HepG2 (cell line): ENCODE measurements around the gene B3GNT8. TPM values are rescaled to one million over a fixed set of nuclear protein-coding genes. Genes with fewer than 3 reads are reported as not detected.
A peak's percentile ranks its signal among the peaks of the same experiment; 100 is the strongest.

Source experiments
- CEBPB ChIP-seq: IDR thresholded peaks from 2 replicates; pipeline ENCODE4 v1.6.1; 2011; ENCODE audit warnings: low read depth, low read length, improper control_type of control experiment, borderline replicate concordance
- E2F1 ChIP-seq: sonication (generic); formaldehyde crosslinking; IDR thresholded peaks from 2 replicates; pipeline ENCODE4 v1.5.0; 2020; ENCODE audit warnings: missing genetic modification reagents
- HOXA9 ChIP-seq: sonication (generic); formaldehyde crosslinking; IDR thresholded peaks from 2 replicates; pipeline ENCODE4 v1.8.1; 2022; ENCODE audit warnings: missing genetic modification reagents, mild to moderate bottlenecking, moderate library complexity, borderline replicate concordance
- IRF1 ChIP-seq: sonication (generic); formaldehyde crosslinking; IDR thresholded peaks from 2 replicates; pipeline ENCODE4 v1.4.0; 2020; ENCODE audit warnings: low read depth, mild to moderate bottlenecking, missing genetic modification reagents
- MIER2 ChIP-seq: IDR thresholded peaks from 2 replicates; pipeline ENCODE4 v1.6.1; 2016; ENCODE audit warnings: missing biosample characterization, missing genetic modification reagents
- NAIF1 ChIP-seq: sonication (generic); formaldehyde crosslinking; IDR thresholded peaks from 2 replicates; pipeline ENCODE4 v1.5.0; 2020; ENCODE audit warnings: mild to moderate bottlenecking, missing genetic modification reagents, borderline replicate concordance
- PREB ChIP-seq: sonication (generic); formaldehyde crosslinking; IDR thresholded peaks from 2 replicates; pipeline ENCODE4 v1.4.0; 2020; ENCODE audit warnings: missing genetic modification reagents
- SCMH1 ChIP-seq: sonication (generic); formaldehyde crosslinking; IDR thresholded peaks from 2 replicates; pipeline ENCODE4 v1.9.0; 2021; ENCODE audit warnings: missing genetic modification reagents, mild to moderate bottlenecking, borderline replicate concordance
- SMAD9 ChIP-seq: sonication (generic); formaldehyde crosslinking; IDR thresholded peaks from 2 replicates; pipeline ENCODE4 v1.5.1; 2020; ENCODE audit warnings: mild to moderate bottlenecking, missing genetic modification reagents
- THAP7 ChIP-seq: sonication (generic); formaldehyde crosslinking; IDR thresholded peaks from 2 replicates; pipeline ENCODE4 v1.8.1; 2023; ENCODE audit warnings: mild to moderate bottlenecking, missing genetic modification reagents
- U2AF2 ChIP-seq: fragments of 200-400 bp; formaldehyde crosslinking; IDR thresholded peaks from 2 replicates; pipeline ENCODE4 v1.6.1; 2017; ENCODE audit warnings: low read depth, mild to moderate bottlenecking, low read length
- ZBTB10 ChIP-seq: sonication (generic); formaldehyde crosslinking; IDR thresholded peaks from 2 replicates; pipeline ENCODE4 v1.4.0; 2020; ENCODE audit warnings: missing genetic modification reagents, borderline replicate concordance
- ZBTB14 ChIP-seq: sonication (generic); formaldehyde crosslinking; IDR thresholded peaks from 2 replicates; pipeline ENCODE4 v1.4.0; 2020; ENCODE audit warnings: missing genetic modification reagents
- ZFP37 ChIP-seq: sonication (generic); formaldehyde crosslinking; IDR thresholded peaks from 2 replicates; pipeline ENCODE4 v1.4.0; 2020; ENCODE audit warnings: missing genetic modification reagents, borderline replicate concordance
- ZNF569 ChIP-seq: sonication (generic); formaldehyde crosslinking; IDR thresholded peaks from 2 replicates; pipeline ENCODE4 v1.5.0; 2020; ENCODE audit warnings: mild to moderate bottlenecking, missing genetic modification reagents, moderate library complexity, borderline replicate concordance
- ZNF576 ChIP-seq: sonication (generic); formaldehyde crosslinking; IDR thresholded peaks from 2 replicates; pipeline ENCODE4 v1.4.0; 2020; ENCODE audit warnings: mild to moderate bottlenecking, missing genetic modification reagents
- ZNF770 ChIP-seq: sonication (generic); formaldehyde crosslinking; IDR thresholded peaks from 2 replicates; pipeline ENCODE4 v1.5.0; 2020; ENCODE audit warnings: mild to moderate bottlenecking, missing genetic modification reagents
- ZSCAN12 ChIP-seq: sonication (generic); formaldehyde crosslinking; IDR thresholded peaks from 2 replicates; pipeline ENCODE4 v1.9.0; 2021; ENCODE audit warnings: mild to moderate bottlenecking, missing genetic modification reagents
- polyA plus RNA-seq, 8 experiments: library from polyadenylated mRNA; depleted of rRNA in 3 of 8; stranded (reverse) in 7 of 8; unstranded in 1 of 8; fragments of >200 nt; fragmentation: Illumina TruSeq in 4 of 8; extraction: Trizol in 4 of 8; gene quantifications; 2 replicates each; pipeline versions ENCODE4 v1.2.1 to v1.2.3, GENCODE V29; 2011 to 2016; ENCODE audit warnings: low read depth in 4 of 8, missing spikeins in 1 of 8, mixed read lengths in 1 of 8; ENCODE audit not compliant: insufficient read depth in 1 of 8
- total RNA-seq, 5 experiments: library from RNA; depleted of rRNA; stranded (reverse); fragments of >200 nt; fragmentation: Illumina TruSeq; extraction: Trizol; gene quantifications; 2 replicates each; pipeline ENCODE4 v1.2.3, GENCODE V29; 2016; ENCODE audit warnings: low read depth in 1 of 5

B3GNT8 gene
- total and polyA plus RNA-seq, 2 of the 13 experiments (the other 11 are each of a cell fraction or from before 2014, with no cell fraction given): 0.26 to 1.9 TPM

GRCh38 chr19:41439441-41440222 lies 12.5 kb upstream of the B3GNT8 start, which contains the start of gene DMAC2 (continued):
- TF ChIP-seq ZFP37 (CRISPR knock-in tag) (no peak), ZNF576 (CRISPR knock-in tag) (no peak), ZNF569 (no peak), NAIF1 (CRISPR knock-in tag) (no peak), ZBTB10 (CRISPR knock-in tag) (no peak), E2F1 (CRISPR knock-in tag) (no peak; the same call in 1 of the 2 replicates), ZNF770 (peak; percentile 62), MIER2 (CRISPR knock-in tag) (no peak), ZSCAN12 (CRISPR knock-in tag) (no peak), SCMH1 (no peak), ZBTB14 (no peak), PREB (CRISPR knock-in tag) (no peak), CEBPB (peak; percentile 87), THAP7 (CRISPR knock-in tag) (no peak; the same call in 1 of the 2 replicates), U2AF2 (no peak), HOXA9 (CRISPR knock-in tag) (no peak), SMAD9 (no peak), IRF1 (CRISPR knock-in tag) (no peak)
